UCSD-AML1 (cell line): ENCODE measurements around the gene LTBP1.
"Not testable (repeated sequence)": the region's sequence is repeated elsewhere in the genome, so short reads cannot be mapped to it uniquely, and the experiment has no call there.

Source experiments
- DNase-seq: peaks from one replicate; lab custom pipeline; 2025; ENCODE audit not compliant: unreplicated experiment; lab: John Stamatoyannopoulos, UW

Gene LTBP1

DNA sequence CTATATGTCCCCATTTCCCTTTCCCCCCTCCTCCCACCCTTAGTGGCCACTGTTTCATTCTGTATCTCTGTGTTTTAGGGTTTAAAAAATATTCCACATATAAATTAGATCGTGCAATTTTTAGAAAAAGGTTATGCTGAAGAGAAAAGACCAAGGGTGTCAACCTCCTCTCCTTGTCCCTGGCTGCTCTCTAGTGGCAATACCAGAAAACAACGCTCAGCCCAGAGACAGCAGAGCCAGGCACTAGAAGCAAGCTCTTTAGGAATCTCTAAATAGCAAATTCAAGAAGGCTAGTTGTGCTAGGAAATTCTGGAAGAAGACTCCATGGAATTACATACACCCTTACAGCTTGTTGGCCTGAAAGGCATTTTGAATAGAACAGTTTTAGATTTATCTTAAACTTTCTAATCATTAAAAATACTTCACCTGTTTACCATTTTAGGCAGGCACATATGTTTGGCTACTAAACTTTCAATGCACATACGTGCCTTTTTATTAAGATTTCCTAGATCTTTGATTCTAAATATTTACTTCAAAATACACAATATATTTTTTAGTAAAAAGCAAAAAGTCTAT lies 494.6 kb downstream of the LTBP1 start:
- peak; percentile 55 for DNase-seq

DNA sequence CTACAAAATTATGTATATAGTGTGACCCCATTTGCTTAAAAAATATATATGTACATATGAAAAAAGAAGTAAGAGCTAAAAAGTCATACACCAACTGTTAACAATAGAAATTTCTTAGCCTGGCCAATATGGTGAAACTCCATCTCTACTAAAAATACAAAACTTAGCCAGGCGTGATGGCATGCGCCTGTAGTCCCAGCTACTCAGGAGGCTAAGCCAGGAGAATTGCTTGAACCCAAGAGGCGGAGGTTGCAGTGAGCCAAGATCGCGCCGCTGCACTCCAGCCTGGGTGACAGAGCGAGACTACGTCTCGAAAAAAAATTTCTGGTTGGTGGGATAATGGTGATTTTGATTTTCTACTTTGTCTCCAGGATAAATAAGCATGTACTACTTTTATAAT lies 495.3 kb downstream of the LTBP1 start:
- DNase-seq = not testable (repeated sequence)

DNA sequence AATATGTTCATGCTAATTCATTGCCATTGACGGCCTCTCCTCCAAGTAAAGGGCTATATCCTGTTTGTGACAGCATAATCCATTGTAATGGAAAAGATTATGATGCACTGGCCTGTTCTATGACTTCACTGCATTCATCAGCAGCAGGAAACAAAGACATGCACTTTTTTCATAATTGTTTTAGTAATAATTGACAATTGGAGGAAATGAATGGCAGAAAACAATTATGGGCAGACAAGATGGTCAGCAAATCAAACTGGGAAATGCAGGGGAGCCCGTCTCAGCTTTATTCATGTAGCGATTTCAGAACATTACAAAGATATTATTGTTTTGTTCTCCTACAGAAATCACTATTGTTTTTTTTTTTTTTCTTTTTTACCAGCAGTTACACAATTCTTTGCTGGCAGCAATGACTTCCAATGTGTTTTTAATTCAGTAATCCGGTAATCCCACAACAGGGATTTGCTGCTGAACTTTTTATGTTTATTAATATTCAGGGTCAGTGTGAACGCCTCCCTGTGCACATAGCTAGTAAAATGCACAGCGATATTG lies 495.9 kb downstream of the LTBP1 start:
- DNase-seq = no peak

DNA sequence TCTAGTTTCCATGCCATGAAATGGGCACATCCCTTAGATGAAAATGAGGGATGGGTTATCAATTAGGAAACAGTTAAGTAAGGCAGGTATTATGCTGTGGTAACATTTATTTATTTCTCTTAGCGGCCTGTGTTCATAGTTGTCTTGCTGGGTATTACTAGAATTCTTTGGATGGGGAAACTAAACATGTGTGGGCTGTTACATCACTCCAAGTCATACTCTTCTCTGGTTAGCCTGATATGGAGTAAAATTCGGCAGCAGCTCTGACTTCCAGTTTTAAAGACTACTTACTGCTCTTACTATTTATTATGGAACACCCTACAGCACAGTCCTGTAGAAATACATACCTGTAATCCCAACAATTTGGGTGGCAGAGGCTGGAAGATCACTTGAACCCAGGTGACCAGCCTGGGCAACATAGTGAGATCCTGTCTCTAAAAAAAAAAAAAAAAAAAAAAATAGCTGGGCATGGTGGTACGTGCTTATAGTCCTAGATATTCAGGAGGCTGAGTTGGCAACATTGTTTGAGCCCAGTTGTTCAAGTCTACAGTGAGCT lies 496.6 kb downstream of the LTBP1 start:
- no peak for DNase-seq

DNA sequence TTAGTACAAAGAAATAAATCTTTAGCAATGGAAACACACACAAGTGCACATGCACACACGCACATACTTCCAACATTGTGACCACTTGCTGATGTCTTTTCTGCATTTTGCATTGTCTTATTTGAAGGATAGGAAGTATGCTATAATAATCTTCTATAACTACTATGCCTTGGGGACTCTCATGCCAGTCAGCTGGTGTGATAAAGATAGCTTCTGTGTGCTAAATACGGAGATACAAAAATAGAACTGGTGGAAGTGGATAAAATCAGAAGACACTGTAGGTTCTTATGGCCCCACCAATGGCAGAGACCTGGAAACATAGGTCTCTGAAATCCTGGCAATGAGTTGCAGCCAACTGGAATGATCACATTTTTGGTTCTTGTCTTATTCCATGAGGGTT lies 498.2 kb downstream of the LTBP1 start:
- no peak for DNase-seq

DNA sequence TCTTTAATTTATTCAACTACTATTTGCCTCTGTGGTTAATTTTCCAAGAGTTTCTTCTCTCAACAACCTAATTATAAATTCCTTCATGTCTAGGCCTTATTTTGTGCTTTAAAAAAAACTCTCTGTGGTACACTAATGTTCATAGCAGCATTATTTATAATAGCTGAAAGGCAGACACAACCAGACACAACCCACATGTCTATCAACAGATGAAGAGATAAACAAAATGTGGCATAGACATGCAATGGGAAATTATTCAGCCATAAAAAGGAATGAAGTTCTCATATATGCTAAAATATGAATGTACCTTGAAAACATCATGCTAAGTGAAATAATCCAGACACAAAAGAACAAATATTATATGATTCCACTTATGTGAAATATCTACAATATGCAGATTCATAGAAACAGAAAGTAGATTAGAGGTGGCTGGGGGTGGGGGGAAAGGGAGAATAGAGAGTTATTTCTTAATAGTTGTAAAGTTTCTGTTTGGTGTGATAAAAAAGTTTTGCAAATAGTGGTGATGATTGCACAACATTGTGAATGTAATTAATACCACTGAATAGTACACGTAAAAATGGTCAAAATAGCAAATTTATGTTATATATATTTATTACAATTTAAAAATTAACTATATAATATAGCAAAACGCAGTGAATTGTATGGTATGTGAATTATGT lies 501.6 kb downstream of the LTBP1 start:
- no peak for DNase-seq
